Neural progenitor cell (in vitro differentiated cells): Measurements from ENCODE around the gene CA12.

Experiments used
- CTCF ChIP-seq: fragments of 200-600 bp; sonication (generic); IDR thresholded peaks from 2 replicates; pipeline ENCODE4 v1.5.1; 2017; ENCODE audit warnings: antibody characterized with exemption, mild to moderate bottlenecking
- EZH2 ChIP-seq: fragments of 200-600 bp; sonication (generic); IDR thresholded peaks from 2 replicates; pipeline ENCODE4 v1.6.1; 2017; ENCODE audit warnings: antibody characterized with exemption, mild to moderate bottlenecking, moderate library complexity
- EZH2phosphoT487 ChIP-seq: fragments of 200-600 bp; sonication (generic); IDR thresholded peaks from 2 replicates; pipeline ENCODE4 v1.6.1; 2017; ENCODE audit warnings: antibody characterized with exemption

DNA sequence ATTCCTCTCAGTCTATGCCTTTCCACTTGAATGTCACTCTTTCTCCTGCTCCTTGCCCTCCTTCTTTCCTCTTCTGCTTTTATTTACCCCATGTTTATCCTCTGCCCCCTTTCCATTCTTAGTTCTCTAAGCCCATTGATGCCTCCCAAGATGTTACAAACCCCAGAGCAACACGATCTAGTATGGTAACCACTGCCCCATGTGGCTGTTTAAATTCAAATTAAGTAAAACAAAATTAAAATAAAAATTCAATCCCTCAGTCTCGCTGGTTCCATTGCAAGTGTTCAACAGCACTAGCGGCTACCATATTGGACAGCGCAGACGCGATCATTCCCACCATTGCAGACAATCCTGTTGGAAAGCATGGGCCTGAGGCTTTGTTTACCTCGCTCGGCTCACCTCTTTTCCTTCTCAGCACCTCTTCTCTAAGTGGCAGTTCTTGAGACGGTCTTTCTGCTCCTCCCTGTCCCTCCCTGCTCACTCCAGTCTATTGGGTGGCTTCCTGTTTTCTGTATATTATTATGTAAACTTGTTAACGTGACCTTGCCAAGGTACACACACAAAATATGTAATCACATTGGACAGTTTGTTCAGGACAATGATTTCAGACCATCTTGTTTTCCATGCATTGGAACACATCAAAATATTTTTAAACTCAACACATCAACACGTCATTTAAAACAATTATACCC is 21.8 kb upstream of the CA12 start:
- TF ChIP-seq CTCF, result no peak
- TF ChIP-seq EZH2phosphoT487, result no peak
- no peak for TF ChIP-seq EZH2
